ENCODE data around the gene FOXL2NB. TPM values are rescaled to one million over a fixed set of nuclear protein-coding genes. Genes with fewer than 3 reads are reported as not detected.

Gene FOXL2NB
- polyA plus RNA-seq, 1 donor from 2014 or later = not detected

- Histone ChIP-seq H4K20me1 (ENCODE audit: insufficient read depth) (no peaks in the 10 kb centered on the region), H3K79me2 (replicated peaks; ENCODE audit: insufficient read depth, low read length) (no peaks in the 10 kb centered on the region), H3K9ac (ENCODE audit: low read length) (no peak overlapping the region), H3K9me2 (ENCODE audit: insufficient read depth, low read length) (no peaks in the 10 kb centered on the region), H3K27me3 (ENCODE audit: insufficient read depth, low read depth, low read length) (peaks cover 21% of the 10 kb centered on the region), H3F3A (ENCODE audit: insufficient read depth, low read length, poor library complexity, severe bottlenecking) (no peaks in the 10 kb centered on the region), H3K27ac (ENCODE audit: low read length) (no peak overlapping the region), H3K4me2 (ENCODE audit: low read length) (no peak overlapping the region), H3K4me3 (ENCODE audit: low read length) (no peak overlapping the region), H2AFZ (ENCODE audit: low read depth, low read length) (no peak overlapping the region), H3K9me3 (ENCODE audit: low read length) (no peaks in the 10 kb centered on the region), H3K36me3 (ENCODE audit: insufficient read depth, low read length) (no peaks in the 10 kb centered on the region)
- TF ChIP-seq RAD21 (conservative IDR thresholded peaks at IDR 0.05) = no peak
- TF ChIP-seq CTCF (IDR thresholded peaks at IDR 0.05; ENCODE audit: poor library complexity, severe bottlenecking) = no peak
- TF ChIP-seq EZH2 (IDR thresholded peaks at IDR 0.05; ENCODE audit: borderline replicate concordance, insufficient read depth, low read length, poor library complexity, severe bottlenecking) = no peak
- no peak for TF ChIP-seq EP300 (conservative IDR thresholded peaks at IDR 0.05; ENCODE audit: poor library complexity, severe bottlenecking)
- TF ChIP-seq POLR2AphosphoS5 (IDR thresholded peaks at IDR 0.05) = no peak
- TF ChIP-seq REST (IDR thresholded peaks at IDR 0.05; ENCODE audit: borderline replicate concordance) = no peak
- TF ChIP-seq MXI1 (conservative IDR thresholded peaks at IDR 0.05; ENCODE audit: poor library complexity, severe bottlenecking) = no peak
- no peak for TF ChIP-seq TAF1 (IDR thresholded peaks at IDR 0.05; ENCODE audit: low read depth)
- TF ChIP-seq SMC3 (conservative IDR thresholded peaks at IDR 0.05; ENCODE audit: poor library complexity) = no peak
Measured at GRCh38 chr3:138960417-138960852, 13.4 kb downstream of the FOXL2NB start.

GRCh38 chr3:138962854-138963560 lies 16.0 kb downstream of the FOXL2NB start:
- H3F3A ChIP-seq (ENCODE audit: insufficient read depth, low read length, poor library complexity, severe bottlenecking) = no peaks in the 10 kb centered on the region
- no peak overlapping the region for H2AFZ ChIP-seq (ENCODE audit: low read depth, low read length)
- H3K27me3 ChIP-seq (ENCODE audit: insufficient read depth, low read depth, low read length) = peaks cover 14% of the 10 kb centered on the region
- H3K9me2 ChIP-seq (ENCODE audit: insufficient read depth, low read length) = no peaks in the 10 kb centered on the region
- no peak overlapping the region for H3K27ac ChIP-seq (ENCODE audit: low read length)
- H3K36me3 ChIP-seq (ENCODE audit: insufficient read depth, low read length) = no peaks in the 10 kb centered on the region
- H3K79me2 ChIP-seq (replicated peaks; ENCODE audit: insufficient read depth, low read length) = no peaks in the 10 kb centered on the region
- no peak for TF ChIP-seq MXI1 (conservative IDR thresholded peaks at IDR 0.05; ENCODE audit: poor library complexity, severe bottlenecking)
- TF ChIP-seq RAD21 (conservative IDR thresholded peaks at IDR 0.05) = no peak
- TF ChIP-seq REST (IDR thresholded peaks at IDR 0.05; ENCODE audit: borderline replicate concordance) = no peak
- no peak for TF ChIP-seq CTCF (IDR thresholded peaks at IDR 0.05; ENCODE audit: poor library complexity, severe bottlenecking)
- TF ChIP-seq POLR2AphosphoS5 (IDR thresholded peaks at IDR 0.05) = no peak
- no peak for TF ChIP-seq EZH2 (IDR thresholded peaks at IDR 0.05; ENCODE audit: borderline replicate concordance, insufficient read depth, low read length, poor library complexity, severe bottlenecking)
- no peak for TF ChIP-seq EP300 (conservative IDR thresholded peaks at IDR 0.05; ENCODE audit: poor library complexity, severe bottlenecking)
- TF ChIP-seq SMC3 (conservative IDR thresholded peaks at IDR 0.05; ENCODE audit: poor library complexity) = no peak
- TF ChIP-seq TAF1 (IDR thresholded peaks at IDR 0.05; ENCODE audit: low read depth) = no peak
- H3K9ac ChIP-seq (ENCODE audit: low read length) = no peak overlapping the region
- no peak overlapping the region for H3K4me3 ChIP-seq (ENCODE audit: low read length)
- H3K9me3 ChIP-seq (ENCODE audit: low read length) = no peaks in the 10 kb centered on the region
- no peaks in the 10 kb centered on the region for H4K20me1 ChIP-seq (ENCODE audit: insufficient read depth)
- no peak overlapping the region for H3K4me2 ChIP-seq (ENCODE audit: low read length)

Data from neural cell (in vitro differentiated cells).